HepG2 (cell line): Measurements from ENCODE around the gene FCER1G. TPM values are rescaled to one million over a fixed set of nuclear protein-coding genes. Genes with fewer than 3 reads are reported as not detected.

ENCODE experiments used
- SALL1 ChIP-seq: sonication (generic); formaldehyde crosslinking; IDR thresholded peaks from 2 replicates; pipeline ENCODE4 v1.8.0; 2022; ENCODE audit warnings: mild to moderate bottlenecking, missing genetic modification reagents
- polyA plus RNA-seq, 8 experiments: library from polyadenylated mRNA; depleted of rRNA in 3 of 8; stranded (reverse) in 7 of 8; unstranded in 1 of 8; fragments of >200 nt; fragmentation: Illumina TruSeq in 4 of 8; extraction: Trizol in 4 of 8; gene quantifications; 2 replicates each; pipeline versions ENCODE4 v1.2.1 to v1.2.3, GENCODE V29; 2011 to 2016; ENCODE audit warnings: low read depth in 4 of 8, missing spikeins in 1 of 8, mixed read lengths in 1 of 8; ENCODE audit not compliant: insufficient read depth in 1 of 8
- total RNA-seq, 5 experiments: library from RNA; depleted of rRNA; stranded (reverse); fragments of >200 nt; fragmentation: Illumina TruSeq; extraction: Trizol; gene quantifications; 2 replicates each; pipeline ENCODE4 v1.2.3, GENCODE V29; 2016; ENCODE audit warnings: low read depth in 1 of 5
- TF ChIP-seq, protein P1 (sequence below): sonication (generic); formaldehyde crosslinking; conservative IDR thresholded peaks from 2 replicates; pipeline ENCODE4 v1.4.0; 2020; ENCODE audit warnings: mild to moderate bottlenecking, missing genetic modification reagents, moderate library complexity
- TF ChIP-seq, protein P2 (sequence below): sonication (generic); formaldehyde crosslinking; IDR thresholded peaks from 2 replicates; pipeline ENCODE4 v1.9.0; 2021; ENCODE audit warnings: missing genetic modification reagents, borderline replicate concordance
- TF ChIP-seq, protein P3 (sequence below): sonication (generic); formaldehyde crosslinking; IDR thresholded peaks from 2 replicates; pipeline ENCODE4 v1.8.1; 2023; ENCODE audit warnings: mild to moderate bottlenecking, moderate library complexity, missing genetic modification reagents
- TF ChIP-seq, protein P4 (sequence below): sonication (generic); formaldehyde crosslinking; IDR thresholded peaks from 2 replicates; pipeline ENCODE4 v1.5.1; 2020; ENCODE audit warnings: mild to moderate bottlenecking, missing genetic modification reagents, borderline replicate concordance

Gene FCER1G
- total and polyA plus RNA-seq, 2 of the 13 experiments (the other 11 are each of a cell fraction or from before 2014, with no cell fraction given): 1.3 to 6.4 TPM

DNA sequence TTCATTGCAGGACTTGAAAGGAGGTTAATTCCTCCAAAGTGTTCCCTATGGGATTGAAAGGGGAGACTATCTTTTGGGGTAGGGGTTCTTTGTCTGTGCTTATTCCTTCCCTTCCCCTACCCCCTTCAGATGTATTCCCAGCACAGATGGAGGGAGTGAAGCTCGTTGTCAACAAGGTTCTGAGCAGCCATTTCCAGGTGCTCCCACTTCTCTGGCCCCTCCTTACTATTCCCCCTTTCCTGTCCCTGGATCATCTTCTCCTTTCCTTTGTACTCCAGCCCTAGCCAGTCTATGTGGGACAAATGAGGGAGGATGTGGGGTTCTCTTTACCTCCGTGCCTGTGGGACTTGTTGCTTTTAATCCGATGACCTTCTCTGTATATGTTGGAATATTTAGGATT is 11.7 kb downstream of the FCER1G start (continued):
- TF ChIP-seq, protein P1, sequence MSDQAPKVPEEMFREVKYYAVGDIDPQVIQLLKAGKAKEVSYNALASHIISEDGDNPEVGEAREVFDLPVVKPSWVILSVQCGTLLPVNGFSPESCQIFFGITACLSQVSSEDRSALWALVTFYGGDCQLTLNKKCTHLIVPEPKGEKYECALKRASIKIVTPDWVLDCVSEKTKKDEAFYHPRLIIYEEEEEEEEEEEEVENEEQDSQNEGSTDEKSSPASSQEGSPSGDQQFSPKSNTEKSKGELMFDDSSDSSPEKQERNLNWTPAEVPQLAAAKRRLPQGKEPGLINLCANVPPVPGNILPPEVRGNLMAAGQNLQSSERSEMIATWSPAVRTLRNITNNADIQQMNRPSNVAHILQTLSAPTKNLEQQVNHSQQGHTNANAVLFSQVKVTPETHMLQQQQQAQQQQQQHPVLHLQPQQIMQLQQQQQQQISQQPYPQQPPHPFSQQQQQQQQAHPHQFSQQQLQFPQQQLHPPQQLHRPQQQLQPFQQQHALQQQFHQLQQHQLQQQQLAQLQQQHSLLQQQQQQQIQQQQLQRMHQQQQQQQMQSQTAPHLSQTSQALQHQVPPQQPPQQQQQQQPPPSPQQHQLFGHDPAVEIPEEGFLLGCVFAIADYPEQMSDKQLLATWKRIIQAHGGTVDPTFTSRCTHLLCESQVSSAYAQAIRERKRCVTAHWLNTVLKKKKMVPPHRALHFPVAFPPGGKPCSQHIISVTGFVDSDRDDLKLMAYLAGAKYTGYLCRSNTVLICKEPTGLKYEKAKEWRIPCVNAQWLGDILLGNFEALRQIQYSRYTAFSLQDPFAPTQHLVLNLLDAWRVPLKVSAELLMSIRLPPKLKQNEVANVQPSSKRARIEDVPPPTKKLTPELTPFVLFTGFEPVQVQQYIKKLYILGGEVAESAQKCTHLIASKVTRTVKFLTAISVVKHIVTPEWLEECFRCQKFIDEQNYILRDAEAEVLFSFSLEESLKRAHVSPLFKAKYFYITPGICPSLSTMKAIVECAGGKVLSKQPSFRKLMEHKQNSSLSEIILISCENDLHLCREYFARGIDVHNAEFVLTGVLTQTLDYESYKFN (CRISPR knock-in tag): 0 out of 2 replicates have a peak, but pooled peaks have one; percentile 6
- TF ChIP-seq, protein P2, sequence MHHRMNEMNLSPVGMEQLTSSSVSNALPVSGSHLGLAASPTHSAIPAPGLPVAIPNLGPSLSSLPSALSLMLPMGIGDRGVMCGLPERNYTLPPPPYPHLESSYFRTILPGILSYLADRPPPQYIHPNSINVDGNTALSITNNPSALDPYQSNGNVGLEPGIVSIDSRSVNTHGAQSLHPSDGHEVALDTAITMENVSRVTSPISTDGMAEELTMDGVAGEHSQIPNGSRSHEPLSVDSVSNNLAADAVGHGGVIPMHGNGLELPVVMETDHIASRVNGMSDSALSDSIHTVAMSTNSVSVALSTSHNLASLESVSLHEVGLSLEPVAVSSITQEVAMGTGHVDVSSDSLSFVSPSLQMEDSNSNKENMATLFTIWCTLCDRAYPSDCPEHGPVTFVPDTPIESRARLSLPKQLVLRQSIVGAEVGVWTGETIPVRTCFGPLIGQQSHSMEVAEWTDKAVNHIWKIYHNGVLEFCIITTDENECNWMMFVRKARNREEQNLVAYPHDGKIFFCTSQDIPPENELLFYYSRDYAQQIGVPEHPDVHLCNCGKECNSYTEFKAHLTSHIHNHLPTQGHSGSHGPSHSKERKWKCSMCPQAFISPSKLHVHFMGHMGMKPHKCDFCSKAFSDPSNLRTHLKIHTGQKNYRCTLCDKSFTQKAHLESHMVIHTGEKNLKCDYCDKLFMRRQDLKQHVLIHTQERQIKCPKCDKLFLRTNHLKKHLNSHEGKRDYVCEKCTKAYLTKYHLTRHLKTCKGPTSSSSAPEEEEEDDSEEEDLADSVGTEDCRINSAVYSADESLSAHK (CRISPR knock-in tag): no peak
- TF ChIP-seq SALL1 (CRISPR knock-in tag): no peak
- TF ChIP-seq, protein P3, sequence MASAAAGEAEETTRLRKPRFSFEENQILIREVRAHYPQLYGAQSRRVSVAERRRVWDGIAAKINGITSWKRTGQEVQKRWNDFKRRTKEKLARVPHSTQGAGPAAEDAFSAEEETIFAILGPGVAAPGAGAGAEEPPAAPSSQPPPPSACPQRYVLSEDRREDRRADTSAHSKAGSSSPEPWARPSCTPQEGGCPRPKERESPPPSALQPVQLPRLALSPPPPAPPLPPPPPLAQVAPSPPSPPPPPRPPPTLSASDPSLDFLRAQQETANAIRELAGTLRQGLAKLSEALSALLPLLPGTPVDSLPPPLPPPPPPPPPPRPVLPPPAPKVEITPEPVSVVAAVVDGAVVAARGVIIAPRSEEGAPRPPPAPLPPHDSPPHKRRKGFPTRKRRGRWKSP (CRISPR knock-in tag): 0 out of 2 replicates have a peak, but pooled peaks have one; percentile 11
- TF ChIP-seq, protein P4, sequence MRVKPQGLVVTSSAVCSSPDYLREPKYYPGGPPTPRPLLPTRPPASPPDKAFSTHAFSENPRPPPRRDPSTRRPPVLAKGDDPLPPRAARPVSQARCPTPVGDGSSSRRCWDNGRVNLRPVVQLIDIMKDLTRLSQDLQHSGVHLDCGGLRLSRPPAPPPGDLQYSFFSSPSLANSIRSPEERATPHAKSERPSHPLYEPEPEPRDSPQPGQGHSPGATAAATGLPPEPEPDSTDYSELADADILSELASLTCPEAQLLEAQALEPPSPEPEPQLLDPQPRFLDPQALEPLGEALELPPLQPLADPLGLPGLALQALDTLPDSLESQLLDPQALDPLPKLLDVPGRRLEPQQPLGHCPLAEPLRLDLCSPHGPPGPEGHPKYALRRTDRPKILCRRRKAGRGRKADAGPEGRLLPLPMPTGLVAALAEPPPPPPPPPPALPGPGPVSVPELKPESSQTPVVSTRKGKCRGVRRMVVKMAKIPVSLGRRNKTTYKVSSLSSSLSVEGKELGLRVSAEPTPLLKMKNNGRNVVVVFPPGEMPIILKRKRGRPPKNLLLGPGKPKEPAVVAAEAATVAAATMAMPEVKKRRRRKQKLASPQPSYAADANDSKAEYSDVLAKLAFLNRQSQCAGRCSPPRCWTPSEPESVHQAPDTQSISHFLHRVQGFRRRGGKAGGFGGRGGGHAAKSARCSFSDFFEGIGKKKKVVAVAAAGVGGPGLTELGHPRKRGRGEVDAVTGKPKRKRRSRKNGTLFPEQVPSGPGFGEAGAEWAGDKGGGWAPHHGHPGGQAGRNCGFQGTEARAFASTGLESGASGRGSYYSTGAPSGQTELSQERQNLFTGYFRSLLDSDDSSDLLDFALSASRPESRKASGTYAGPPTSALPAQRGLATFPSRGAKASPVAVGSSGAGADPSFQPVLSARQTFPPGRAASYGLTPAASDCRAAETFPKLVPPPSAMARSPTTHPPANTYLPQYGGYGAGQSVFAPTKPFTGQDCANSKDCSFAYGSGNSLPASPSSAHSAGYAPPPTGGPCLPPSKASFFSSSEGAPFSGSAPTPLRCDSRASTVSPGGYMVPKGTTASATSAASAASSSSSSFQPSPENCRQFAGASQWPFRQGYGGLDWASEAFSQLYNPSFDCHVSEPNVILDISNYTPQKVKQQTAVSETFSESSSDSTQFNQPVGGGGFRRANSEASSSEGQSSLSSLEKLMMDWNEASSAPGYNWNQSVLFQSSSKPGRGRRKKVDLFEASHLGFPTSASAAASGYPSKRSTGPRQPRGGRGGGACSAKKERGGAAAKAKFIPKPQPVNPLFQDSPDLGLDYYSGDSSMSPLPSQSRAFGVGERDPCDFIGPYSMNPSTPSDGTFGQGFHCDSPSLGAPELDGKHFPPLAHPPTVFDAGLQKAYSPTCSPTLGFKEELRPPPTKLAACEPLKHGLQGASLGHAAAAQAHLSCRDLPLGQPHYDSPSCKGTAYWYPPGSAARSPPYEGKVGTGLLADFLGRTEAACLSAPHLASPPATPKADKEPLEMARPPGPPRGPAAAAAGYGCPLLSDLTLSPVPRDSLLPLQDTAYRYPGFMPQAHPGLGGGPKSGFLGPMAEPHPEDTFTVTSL: 0 out of 2 replicates have a peak, but pooled peaks have one; percentile 32
